Right lobe of liver (tissue), 6 donors: Measurements from ENCODE around the gene CDKAL1. TPM values are rescaled to one million over a fixed set of nuclear protein-coding genes. Genes with fewer than 3 reads are reported as not detected.
A peak's percentile ranks its signal among the peaks of the same experiment; 100 is the strongest.

Source experiments
- ATAC-seq, 4 donors: fragments of 200-7000 bp; cut with Tn5 transposase; one replicate each; pipeline ENCODE4 v1.9.1; 2020; ENCODE audit warnings: mild to moderate bottlenecking in 4 of 4, moderate library complexity in 4 of 4
- DNase-seq, 3 donors: peaks; one replicate each; pipeline ENCODE4 v3.0.0-alpha.2; 2020
- H3K27ac ChIP-seq, 3 donors: fragments of 200-600 bp; one replicate each; pipeline ENCODE4 v1.8.0; 2022
- H3K27me3 ChIP-seq, 2 donors: fragments of 200-600 bp; one replicate each; pipeline ENCODE4 v1.8.0; 2022
- H3K36me3 ChIP-seq, 4 donors: fragments of 200-600 bp; sonication (generic) in 1 of 4; one replicate each; pipeline versions ENCODE4 v1.5.1 to v1.8.0; 2017 to 2022; ENCODE audit warnings: control low read depth in 1 of 4
- H3K4me1 ChIP-seq, 4 donors: fragments of 200-600 bp; sonication (generic) in 1 of 4; one replicate each; pipeline versions ENCODE4 v1.5.1 to v1.8.0; 2017 to 2022; ENCODE audit warnings: control low read depth in 1 of 4
- H3K4me3 ChIP-seq, 3 donors: fragments of 200-600 bp; one replicate each; pipeline ENCODE4 v1.8.0; 2022
- H3K9me3 ChIP-seq, 4 donors: fragments of 200-600 bp; sonication (generic) in 1 of 4; one replicate each; pipeline versions ENCODE4 v1.5.1 to v1.8.0; 2017 to 2022; ENCODE audit warnings: control low read depth in 1 of 4
- POLR2A ChIP-seq: fragments of 450-650 bp; IDR thresholded peaks from one replicate; pipeline ENCODE4 v1.6.1; 2017; ENCODE audit warnings: antibody characterized with exemption, mild to moderate bottlenecking
- WGBS: methylation state at CpG from one replicate; pipeline ENCODE4 v1.1.6; 2018; ENCODE audit warnings: low coverage, low lambda C conversion rate; ENCODE audit not compliant: insufficient coverage; ENCODE audit errors: missing lambda C conversion rate; 5-methylcytosine and 5-hydroxymethylcytosine counted together
- intact Hi-C, 2 donors: fragments of 100-400 bp; cut with DNase I; formaldehyde crosslinking; loops; one replicate each; pipeline versions ENCODE4 v1.11.2 to v1.14.1; 2022
- total RNA-seq, 6 experiments: library from RNA; depleted of rRNA in 2 of 6; stranded (reverse); fragments of >200 nt in 2 of 6; fragmentation: NEBNext Ultra II Directional in 3 of 6; extraction: Animal tissue kit (Norgen Biotek cat#: 25700) in 3 of 6; gene quantifications; one replicate each; pipeline versions ENCODE4 v1.1.0 to v1.2.4, GENCODE V29; 2016 to 2023
- TF ChIP-seq, protein P1 (sequence below), 4 donors: fragments of 200-600 bp in 3 of 4; fragments of 450-650 bp in 1 of 4; IDR thresholded peaks; one replicate each; pipeline versions ENCODE4 v1.5.1 to v1.8.0; 2016 to 2022; ENCODE audit warnings: antibody characterized with exemption in 4 of 4, mild to moderate bottlenecking in 2 of 4
- donor health status: DM: no; HTN: yes; CAD: no.
- donor health status: DM: no; HTN: no; CAD: no.
- donor health status: DM: no; HTN: no; CAD: no.
- donor health status: DM: no; HTN: yes; CAD: no.
- donor health status: DM: no; HTN: yes; CAD: no.

Gene CDKAL1
- total RNA-seq, 6 experiments from 2014 or later = 4.5 to 7.0 (median 6.2) TPM

DNA sequence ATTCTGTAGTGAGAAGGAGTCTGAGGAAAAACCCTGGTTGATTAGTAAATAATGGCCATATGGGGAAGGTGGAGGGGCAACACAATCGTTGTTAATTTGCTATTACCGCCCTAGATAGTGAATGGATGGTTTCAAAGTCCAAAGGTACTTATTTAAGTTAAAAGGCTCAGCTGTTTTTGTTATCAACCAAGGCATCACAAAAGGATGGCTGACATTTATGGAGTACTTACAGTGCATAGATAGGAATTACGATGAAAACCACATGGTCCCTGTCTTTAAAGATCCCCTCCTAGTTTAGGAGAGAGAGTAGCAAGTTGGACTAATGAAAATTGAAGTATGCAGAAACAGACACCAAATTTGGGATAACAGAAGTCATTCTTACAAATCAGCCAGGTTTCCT is 319.6 kb downstream of the CDKAL1 start:
- Histone ChIP-seq H3K9me3 (no peaks in the 10 kb centered on the region), H3K27me3 (no peaks in the 10 kb centered on the region), H3K4me1 (peaks cover 0 to 7% (median 2%) of the 10 kb centered on the region in 4 donors), H3K27ac (no peak overlapping the region), H3K36me3 (no peaks in the 10 kb centered on the region), H3K4me3 (no peak overlapping the region)
- no peak for DNase-seq
- 57% methylated on average over 3 of the region's 3 CpGs for WGBS
- intact Hi-C loops = no loop called here
- ATAC-seq = no peak
- TF ChIP-seq, protein P1, sequence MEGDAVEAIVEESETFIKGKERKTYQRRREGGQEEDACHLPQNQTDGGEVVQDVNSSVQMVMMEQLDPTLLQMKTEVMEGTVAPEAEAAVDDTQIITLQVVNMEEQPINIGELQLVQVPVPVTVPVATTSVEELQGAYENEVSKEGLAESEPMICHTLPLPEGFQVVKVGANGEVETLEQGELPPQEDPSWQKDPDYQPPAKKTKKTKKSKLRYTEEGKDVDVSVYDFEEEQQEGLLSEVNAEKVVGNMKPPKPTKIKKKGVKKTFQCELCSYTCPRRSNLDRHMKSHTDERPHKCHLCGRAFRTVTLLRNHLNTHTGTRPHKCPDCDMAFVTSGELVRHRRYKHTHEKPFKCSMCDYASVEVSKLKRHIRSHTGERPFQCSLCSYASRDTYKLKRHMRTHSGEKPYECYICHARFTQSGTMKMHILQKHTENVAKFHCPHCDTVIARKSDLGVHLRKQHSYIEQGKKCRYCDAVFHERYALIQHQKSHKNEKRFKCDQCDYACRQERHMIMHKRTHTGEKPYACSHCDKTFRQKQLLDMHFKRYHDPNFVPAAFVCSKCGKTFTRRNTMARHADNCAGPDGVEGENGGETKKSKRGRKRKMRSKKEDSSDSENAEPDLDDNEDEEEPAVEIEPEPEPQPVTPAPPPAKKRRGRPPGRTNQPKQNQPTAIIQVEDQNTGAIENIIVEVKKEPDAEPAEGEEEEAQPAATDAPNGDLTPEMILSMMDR (IDR thresholded peaks at IDR 0.05) = no peak
- no peak for TF ChIP-seq POLR2A

- intact Hi-C loops = no loop called here
- TF ChIP-seq POLR2A = no peak
- TF ChIP-seq, protein P1 (IDR thresholded peaks at IDR 0.05) = peak in 2 of 4 donors; percentile 7 to 9
- DNase-seq (no peak), ATAC-seq (peak; percentile 88 to 96 (median 92))
- Histone ChIP-seq H3K27me3 (no peaks in the 10 kb centered on the region), H3K4me1 (peaks cover 0 to 7% (median 2%) of the 10 kb centered on the region in 4 donors), H3K9me3 (no peaks in the 10 kb centered on the region), H3K27ac (peak overlapping the region in 2 of 3 donors; percentile 34 to 68), H3K4me3 (no peak overlapping the region), H3K36me3 (no peaks in the 10 kb centered on the region)
- 37% methylated on average over 7 of the region's 7 CpGs for WGBS
These were observed 322.5 kb downstream of the CDKAL1 start for GRCh38 chr6:20856681-20857288.

DNA sequence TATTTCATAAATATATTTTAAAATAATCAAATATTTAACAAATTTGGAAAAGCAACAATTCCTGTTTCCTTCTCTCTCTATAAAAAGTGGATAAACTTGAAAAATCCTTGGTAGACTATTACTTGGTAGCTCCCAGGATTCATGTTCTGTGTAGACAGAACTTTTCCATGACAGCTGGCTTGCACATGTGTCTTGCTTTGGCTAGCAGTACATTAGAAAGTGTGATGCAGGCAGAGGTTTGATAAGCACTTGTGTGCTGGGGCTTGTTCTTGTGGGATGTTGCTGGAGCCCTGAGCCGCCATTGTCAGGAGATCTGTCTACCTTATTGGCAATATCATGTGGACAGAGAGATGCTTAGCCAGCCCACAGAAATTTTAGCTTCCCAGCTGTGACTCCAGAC is 327.2 kb downstream of the CDKAL1 start:
- Histone ChIP-seq H3K4me3 (no peak overlapping the region), H3K27ac (no peak overlapping the region), H3K36me3 (no peaks in the 10 kb centered on the region), H3K9me3 (no peaks in the 10 kb centered on the region), H3K4me1 (peaks cover 0 to 18% (median 6%) of the 10 kb centered on the region in 4 donors), H3K27me3 (no peaks in the 10 kb centered on the region)
- ATAC-seq (no peak), DNase-seq (no peak)
- intact Hi-C loops = no loop called here
- WGBS = no CpG with 5 or more reads among the region's 1 CpG
- TF ChIP-seq POLR2A = no peak
- TF ChIP-seq, protein P1 (IDR thresholded peaks at IDR 0.05) = no peak

GRCh38 chr6:20866036-20866435 is 331.8 kb downstream of the CDKAL1 start:
- no peaks in the 10 kb centered on the region for H3K27me3 ChIP-seq
- 13% methylated on average over 1 of the region's 1 CpG for WGBS
- peak; percentile 83 to 95 (median 88) for ATAC-seq
- peak overlapping the region in 1 of 3 donors; percentile 54 for H3K27ac ChIP-seq
- H3K36me3 ChIP-seq = no peaks in the 10 kb centered on the region
- intact Hi-C loops = no loop called here
- H3K9me3 ChIP-seq = no peaks in the 10 kb centered on the region
- no peak for DNase-seq
- TF ChIP-seq, protein P1 (IDR thresholded peaks at IDR 0.05) = no peak
- H3K4me3 ChIP-seq = peak overlapping the region in 1 of 3 donors; percentile 3
- peaks cover 0 to 26% (median 4%) of the 10 kb centered on the region in 4 donors for H3K4me1 ChIP-seq
